ENCODE data around the gene LCORL.

DNA sequence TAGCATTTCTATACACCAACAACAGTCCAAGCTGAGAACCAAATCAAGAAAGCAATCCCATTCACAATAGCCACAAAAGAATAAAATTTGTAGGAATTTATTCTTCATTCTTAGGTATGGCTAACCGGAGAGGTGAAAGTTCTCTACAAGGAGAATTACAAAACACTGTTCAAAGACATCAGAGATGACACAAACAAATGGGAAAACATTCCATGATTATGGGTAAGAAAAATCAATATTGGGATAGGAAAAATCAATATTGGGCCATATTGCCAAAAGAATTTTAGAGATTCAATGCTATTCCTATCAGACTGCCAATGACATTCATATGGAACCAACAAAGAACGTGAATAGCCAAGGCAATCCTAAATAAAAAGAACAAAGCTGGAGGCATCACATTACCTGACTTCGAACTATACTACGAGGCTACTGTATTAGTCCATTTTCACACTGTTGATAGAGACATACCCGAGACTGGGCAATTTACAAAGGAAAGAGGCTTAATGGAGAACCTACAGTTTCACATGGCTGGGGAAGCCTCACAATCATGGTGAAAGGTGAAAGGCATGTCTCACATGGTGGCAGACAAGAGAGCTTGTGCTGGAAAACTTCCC lies 161.7 kb downstream of the LCORL start:
- TF ChIP-seq, protein P1, sequence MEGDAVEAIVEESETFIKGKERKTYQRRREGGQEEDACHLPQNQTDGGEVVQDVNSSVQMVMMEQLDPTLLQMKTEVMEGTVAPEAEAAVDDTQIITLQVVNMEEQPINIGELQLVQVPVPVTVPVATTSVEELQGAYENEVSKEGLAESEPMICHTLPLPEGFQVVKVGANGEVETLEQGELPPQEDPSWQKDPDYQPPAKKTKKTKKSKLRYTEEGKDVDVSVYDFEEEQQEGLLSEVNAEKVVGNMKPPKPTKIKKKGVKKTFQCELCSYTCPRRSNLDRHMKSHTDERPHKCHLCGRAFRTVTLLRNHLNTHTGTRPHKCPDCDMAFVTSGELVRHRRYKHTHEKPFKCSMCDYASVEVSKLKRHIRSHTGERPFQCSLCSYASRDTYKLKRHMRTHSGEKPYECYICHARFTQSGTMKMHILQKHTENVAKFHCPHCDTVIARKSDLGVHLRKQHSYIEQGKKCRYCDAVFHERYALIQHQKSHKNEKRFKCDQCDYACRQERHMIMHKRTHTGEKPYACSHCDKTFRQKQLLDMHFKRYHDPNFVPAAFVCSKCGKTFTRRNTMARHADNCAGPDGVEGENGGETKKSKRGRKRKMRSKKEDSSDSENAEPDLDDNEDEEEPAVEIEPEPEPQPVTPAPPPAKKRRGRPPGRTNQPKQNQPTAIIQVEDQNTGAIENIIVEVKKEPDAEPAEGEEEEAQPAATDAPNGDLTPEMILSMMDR (IDR thresholded peaks at IDR 0.05; ENCODE audit: extremely low read depth in 1 of 2, insufficient read depth in 1 of 2, low read depth in 1 of 2, low read length in 2 of 2), result no peak
- TF ChIP-seq EZH2 (IDR thresholded peaks at IDR 0.05; ENCODE audit: borderline replicate concordance, low read depth, low read length, severe bottlenecking), result no peak

Data from endothelial cell of umbilical vein (primary cell).